Psoas muscle (tissue), 8 donors: ENCODE results near the gene CYP21A2. TPM values are rescaled to one million over a fixed set of nuclear protein-coding genes. Genes with fewer than 3 reads are reported as not detected.
A peak's percentile ranks its signal among the peaks of the same experiment; 100 is the strongest.

Experiments
- ATAC-seq, 4 donors: fragments of 200-7000 bp; cut with Tn5 transposase; one replicate each; pipeline ENCODE4 v1.9.1; 2020; ENCODE audit warnings: moderate library complexity in 3 of 4, mild to moderate bottlenecking in 2 of 4
- DNase-seq, 2 donors: peaks; one replicate each; pipeline ENCODE4 v3.0.0-alpha.2; 2020
- H3K27ac ChIP-seq: fragments of 200-600 bp; one replicate; pipeline ENCODE4 v1.8.0; 2022
- H3K27me3 ChIP-seq, 3 donors: fragments of 200-600 bp in 1 of 3; one replicate each; pipeline versions ENCODE4 v1.6.1 to v1.8.0; 2013 to 2022; ENCODE audit warnings: low read length in 2 of 3, mild to moderate bottlenecking in 2 of 3, moderate library complexity in 1 of 3; ENCODE audit not compliant: insufficient read depth in 3 of 3
- H3K36me3 ChIP-seq, 2 donors: fragments of 200-600 bp in 1 of 2; one replicate each; pipeline versions ENCODE4 v1.6.1 to v1.8.0; 2013 to 2022; ENCODE audit warnings: low read depth in 1 of 2, mild to moderate bottlenecking in 1 of 2, moderate library complexity in 1 of 2; ENCODE audit not compliant: insufficient read depth in 1 of 2
- H3K4me1 ChIP-seq: fragments of 200-600 bp; one replicate; pipeline ENCODE4 v1.8.0; 2022
- H3K4me3 ChIP-seq: fragments of 200-600 bp; one replicate; pipeline ENCODE4 v1.8.0; 2022; ENCODE audit warnings: mild to moderate bottlenecking
- H3K9me3 ChIP-seq: fragments of 200-600 bp; one replicate; pipeline ENCODE4 v1.8.0; 2022
- CTCF ChIP-seq: fragments of 200-600 bp; IDR thresholded peaks from one replicate; pipeline ENCODE4 v1.8.0; 2022; ENCODE audit warnings: antibody characterized with exemption
- WGBS, 3 donors: extraction: QIAGEN DNeasy Blood & Tissue Kit; methylation state at CpG; one replicate each; pipeline versions ENCODE4 v1.1.6 to v1.1.7; 2013; 5-methylcytosine and 5-hydroxymethylcytosine counted together
- intact Hi-C, 2 donors: fragments of 100-400 bp; cut with DNase I; formaldehyde crosslinking; loops; one replicate each; pipeline versions ENCODE4 v1.11.0 to v1.14.2; 2022
- polyA plus RNA-seq, 3 donors: library from polyadenylated mRNA; stranded (reverse); fragments of 200-250 nt; gene quantifications; one replicate each; pipeline ENCODE4 v1.2.3, GENCODE V29; 2013
- total RNA-seq, 4 donors: library from RNA; stranded (reverse); fragmentation: NEBNext Ultra II Directional in 2 of 4; extraction: Animal tissue kit (Norgen Biotek cat#: 25700) in 2 of 4; gene quantifications; one replicate each; pipeline versions ENCODE4 v1.2.1 to v1.2.4, GENCODE V29; 2021 to 2023
- donor health status: healthy with polysubstance abuse.
- donor health status: DM: no; HTN: no; CAD: no; lungs with moderate emphysema.
- donor health status: Bipolar disorder and iron deficiency.
- donor health status: healthy.
- donor health status: DM: yes; HTN: yes; CAD: no.
- donor health status: DM: no; HTN: no; CAD: no.
- donor health status: DM: no; HTN: no; CAD: no.
- donor health status: DM: yes; HTN: yes; CAD: no.

Gene CYP21A2
- total and polyA plus RNA-seq, 7 donors, result 0.05 to 9.9 (median 0.15) TPM; not detected in 3

GRCh38 chr6:32083812-32084768, 45.9 kb downstream of the CYP21A2 start:
- H3K36me3 ChIP-seq, result no peaks in the 10 kb centered on the region
- H3K4me3 ChIP-seq, result no peak overlapping the region
- H3K4me1 ChIP-seq, result peaks cover 5% of the 10 kb centered on the region
- intact Hi-C loops, result no loop called here
- ATAC-seq, result no peak
- H3K27ac ChIP-seq, result no peak overlapping the region
- no peak for TF ChIP-seq CTCF
- DNase-seq, result peak in 1 of 2 donors; percentile 33
- peaks cover 0 to 22% (median 10%) of the 10 kb centered on the region in 3 donors for H3K27me3 ChIP-seq
- 92 to 95% (median 93%) methylated on average over 22 of the region's 22 CpGs for WGBS, 3 donors
- no peaks in the 10 kb centered on the region for H3K9me3 ChIP-seq

- intact Hi-C loops, result no loop called here
- H3K4me1 ChIP-seq, result peaks cover 5% of the 10 kb centered on the region
- H3K27me3 ChIP-seq, result peaks cover 0 to 22% (median 10%) of the 10 kb centered on the region in 3 donors
- H3K4me3 ChIP-seq, result no peak overlapping the region
- ATAC-seq (no peak), DNase-seq (no peak)
- H3K27ac ChIP-seq, result no peak overlapping the region
- TF ChIP-seq CTCF, result no peak
- H3K9me3 ChIP-seq, result no peaks in the 10 kb centered on the region
- H3K36me3 ChIP-seq, result no peaks in the 10 kb centered on the region
- 87 to 100% (median 97%) methylated on average over 2 of the region's 2 CpGs for WGBS, 3 donors
These were observed 46.6 kb downstream of the CYP21A2 start for GRCh38 chr6:32084780-32085179.

- 88 to 91% (median 88%) methylated on average over 17 of the region's 17 CpGs for WGBS, 3 donors
- ATAC-seq (no peak), DNase-seq (peak in 1 of 2 donors; percentile 28)
- H3K27me3 ChIP-seq, result peaks cover 0 to 22% (median 10%) of the 10 kb centered on the region in 3 donors
- peaks cover 5% of the 10 kb centered on the region for H3K4me1 ChIP-seq
- H3K27ac ChIP-seq, result no peak overlapping the region
- no peak overlapping the region for H3K4me3 ChIP-seq
- no peaks in the 10 kb centered on the region for H3K9me3 ChIP-seq
- no peaks in the 10 kb centered on the region for H3K36me3 ChIP-seq
- intact Hi-C loops, result no loop called here
- TF ChIP-seq CTCF, result no peak
These were observed 47.7 kb downstream of the CYP21A2 start for GRCh38 chr6:32085759-32086459.

GRCh38 chr6:32086661-32087573, 48.7 kb downstream of the CYP21A2 start:
- no peak for TF ChIP-seq CTCF
- Histone ChIP-seq H3K4me1 (peaks cover 5% of the 10 kb centered on the region), H3K27me3 (peaks cover 0 to 22% (median 8%) of the 10 kb centered on the region in 3 donors), H3K27ac (peak overlapping the region; percentile 30), H3K36me3 (no peaks in the 10 kb centered on the region), H3K4me3 (peak overlapping the region; percentile 36), H3K9me3 (no peaks in the 10 kb centered on the region)
- intact Hi-C loops, result no loop called here
- DNase-seq (peak in 1 of 2 donors; percentile 63), ATAC-seq (peak in 3 of 4 donors; percentile 12 to 28 (median 14))
- WGBS, 3 donors, result 46 to 56% (median 48%) methylated on average over 39 to 45 of the region's 45 CpGs
